DMS 273 (cell line): ENCODE data around the gene LRRK2.

Source experiments
- DNase-seq: peaks from one replicate; lab custom pipeline; 2025; ENCODE audit not compliant: unreplicated experiment; lab: John Stamatoyannopoulos, UW

Gene LRRK2

GRCh38 chr12:40212566-40212965, 12.2 kb upstream of the LRRK2 start:
- no peak for DNase-seq

GRCh38 chr12:40215982-40216381, 8.8 kb upstream of the LRRK2 start:
- DNase-seq, result no peak

GRCh38 chr12:40216516-40217288, 8.1 kb upstream of the LRRK2 start:
- DNase-seq, result no peak

- DNase-seq, result no peak
Observed at GRCh38 chr12:40219760-40220159, 5.0 kb upstream of the LRRK2 start.

- DNase-seq, result no peak
Observed at GRCh38 chr12:40222247-40222646, 2.5 kb upstream of the LRRK2 start.

- no peak for DNase-seq
Observed at GRCh38 chr12:40223646-40224045, 1.2 kb upstream of the LRRK2 start.

- DNase-seq, result no peak
Observed at GRCh38 chr12:40225337-40225983, 663 bp downstream of the LRRK2 start.

GRCh38 chr12:40225984-40226602, 1.3 kb downstream of the LRRK2 start:
- DNase-seq, result no peak

- DNase-seq, result no peak
Observed at GRCh38 chr12:40226705-40227104, 1.9 kb downstream of the LRRK2 start.

GRCh38 chr12:40227447-40227846, 2.6 kb downstream of the LRRK2 start:
- no peak for DNase-seq

GRCh38 chr12:40228727-40229126, 3.9 kb downstream of the LRRK2 start:
- DNase-seq, result no peak

- no peak for DNase-seq
Observed at GRCh38 chr12:40229690-40230651, 5.2 kb downstream of the LRRK2 start.

GRCh38 chr12:40232602-40233001, 7.8 kb downstream of the LRRK2 start:
- no peak for DNase-seq

- no peak for DNase-seq
Observed at GRCh38 chr12:40233741-40234367, 9.1 kb downstream of the LRRK2 start.

GRCh38 chr12:40236357-40236850, 11.6 kb downstream of the LRRK2 start:
- no peak for DNase-seq

- no peak for DNase-seq
Observed at GRCh38 chr12:40238266-40238902, 13.6 kb downstream of the LRRK2 start.

- DNase-seq, result no peak
Observed at GRCh38 chr12:40238979-40239378, 14.2 kb downstream of the LRRK2 start.

- no peak for DNase-seq
Observed at GRCh38 chr12:40240779-40241178, 16.0 kb downstream of the LRRK2 start.

GRCh38 chr12:40241741-40242140, 16.9 kb downstream of the LRRK2 start:
- no peak for DNase-seq
